CD4-positive, alpha-beta T cell treated with Interleukin-17A for 4 hours (primary cell): Measurements from ENCODE around the gene SCMH1.
"Not testable (repeated sequence)": the region's sequence is repeated elsewhere in the genome, so short reads cannot be mapped to it uniquely, and the experiment has no call there.

Experiments
- DNase-seq: peaks from one replicate; pipeline ENCODE4 v3.0.0-alpha.2; 2020; ENCODE audit warnings: mixed read lengths

The SCMH1 gene

GRCh38 chr1:41241749-41242341 is at the start of gene SCMH1:
SCMH1 (minus strand) TSS chr1:41242306; CDS start chr1:41186133, 56,173 bp downstream.
- DNase-seq: peak; percentile 75

- DNase-seq: no peak
Observed at GRCh38 chr1:41291195-41291594, 49.1 kb upstream of the SCMH1 start.

GRCh38 chr1:41289196-41289595 is 47.1 kb upstream of the SCMH1 start:
- no peak for DNase-seq

- DNase-seq: no peak
Observed at GRCh38 chr1:41286992-41287391, 44.9 kb upstream of the SCMH1 start.

- no peak for DNase-seq
Observed at GRCh38 chr1:41286486-41286885, 44.4 kb upstream of the SCMH1 start.

- DNase-seq: no peak
Observed at GRCh38 chr1:41285818-41286217, 43.7 kb upstream of the SCMH1 start.

GRCh38 chr1:41284121-41284520 is 42.0 kb upstream of the SCMH1 start:
- no peak for DNase-seq

GRCh38 chr1:41282679-41283317 is 40.7 kb upstream of the SCMH1 start:
- peak; percentile 18 for DNase-seq

GRCh38 chr1:41281334-41281733 is 39.2 kb upstream of the SCMH1 start:
- no peak for DNase-seq

- DNase-seq: no peak
Observed at GRCh38 chr1:41280202-41281032, 38.3 kb upstream of the SCMH1 start.

GRCh38 chr1:41278076-41278475 is 36.0 kb upstream of the SCMH1 start:
- no peak for DNase-seq

- DNase-seq: no peak
Observed at GRCh38 chr1:41277371-41277975, 35.4 kb upstream of the SCMH1 start.

GRCh38 chr1:41275831-41276230 is 33.7 kb upstream of the SCMH1 start:
- no peak for DNase-seq

- DNase-seq: no peak
Observed at GRCh38 chr1:41274752-41275545, 32.8 kb upstream of the SCMH1 start.

GRCh38 chr1:41272601-41273000 is 30.5 kb upstream of the SCMH1 start:
- DNase-seq: no peak

GRCh38 chr1:41268154-41268770 is 26.2 kb upstream of the SCMH1 start:
- DNase-seq: peak; percentile 77

- DNase-seq: no peak
Observed at GRCh38 chr1:41261926-41262618, 20.0 kb upstream of the SCMH1 start.

- DNase-seq: no peak
Observed at GRCh38 chr1:41260768-41261167, 18.7 kb upstream of the SCMH1 start.

- DNase-seq: no peak
Observed at GRCh38 chr1:41259221-41259620, 17.1 kb upstream of the SCMH1 start.

GRCh38 chr1:41255978-41256377 is 13.9 kb upstream of the SCMH1 start:
- no peak for DNase-seq

- DNase-seq: not testable (repeated sequence)
Observed at GRCh38 chr1:41251120-41251519, 9.0 kb upstream of the SCMH1 start.

GRCh38 chr1:41249319-41249718 is 7.2 kb upstream of the SCMH1 start:
- DNase-seq: no peak
